COLO668 (cell line): ENCODE results near the gene KIR3DL1.
"Not testable (repeated sequence)": the region's sequence is repeated elsewhere in the genome, so short reads cannot be mapped to it uniquely, and the experiment has no call there.

Experiments
- DNase-seq: peaks from one replicate; lab custom pipeline; 2025; ENCODE audit not compliant: unreplicated experiment; lab: John Stamatoyannopoulos, UW

KIR3DL1 gene

DNA sequence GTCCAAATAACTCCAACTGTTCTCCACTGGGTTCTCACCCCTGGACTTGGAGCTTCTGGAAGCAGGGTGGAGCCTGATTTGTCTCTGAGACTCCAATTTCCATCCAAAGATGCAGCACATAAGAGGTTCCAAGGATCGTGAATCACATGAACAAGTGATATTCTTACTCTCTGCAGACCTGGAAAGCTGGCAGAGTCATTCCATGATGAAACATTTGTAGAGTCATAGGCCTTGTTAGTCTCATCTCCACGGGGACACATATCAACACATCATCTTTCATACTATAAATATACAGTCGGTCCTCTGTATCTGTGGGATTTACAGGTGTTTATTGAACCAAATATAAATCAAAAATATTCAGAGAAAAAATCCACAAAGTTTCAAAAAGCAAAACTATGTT lies 1.7 kb upstream of the KIR3DL1 start:
- DNase-seq: not testable (repeated sequence)

DNA sequence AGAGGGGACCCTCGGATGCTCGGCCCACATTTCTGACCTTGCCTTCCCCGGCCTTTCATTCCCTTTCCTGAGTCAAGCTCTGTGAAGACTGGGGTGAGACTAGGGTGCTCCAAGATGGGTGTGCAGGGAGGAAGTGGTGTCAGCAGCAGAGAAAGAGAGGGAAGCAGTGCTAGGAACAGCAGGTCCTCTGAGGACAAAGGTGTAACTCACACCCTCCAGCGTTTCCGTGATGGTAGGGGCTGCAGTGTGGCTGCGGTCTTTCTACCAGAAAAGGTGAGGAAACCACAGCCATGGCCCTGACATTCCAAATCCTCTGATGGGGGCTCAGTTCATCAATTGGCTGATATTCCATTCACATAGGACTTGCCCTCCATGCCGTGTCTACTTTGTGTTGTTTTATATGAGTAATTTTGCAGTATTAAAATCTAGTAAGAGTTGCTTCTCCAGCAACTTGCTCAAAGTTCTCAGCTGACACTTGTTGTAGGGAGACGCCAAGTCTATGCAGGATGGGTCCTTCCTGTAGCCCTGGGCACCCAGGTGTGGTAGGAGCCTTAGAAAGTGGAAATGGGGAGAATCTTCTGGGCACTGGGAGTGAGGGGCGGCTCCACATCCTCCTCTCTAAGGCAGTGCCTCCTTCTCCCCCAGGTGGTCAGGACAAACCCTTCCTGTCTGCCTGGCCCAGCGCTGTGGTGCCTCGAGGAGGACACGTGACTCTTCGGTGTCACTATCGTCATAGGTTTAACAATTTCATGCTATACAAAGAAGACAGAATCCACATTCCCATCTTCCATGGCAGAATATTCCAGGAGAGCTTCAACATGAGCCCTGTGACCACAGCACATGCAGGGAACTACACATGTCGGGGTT lies 1.6 kb downstream of the KIR3DL1 start:
- DNase-seq: no peak

DNA sequence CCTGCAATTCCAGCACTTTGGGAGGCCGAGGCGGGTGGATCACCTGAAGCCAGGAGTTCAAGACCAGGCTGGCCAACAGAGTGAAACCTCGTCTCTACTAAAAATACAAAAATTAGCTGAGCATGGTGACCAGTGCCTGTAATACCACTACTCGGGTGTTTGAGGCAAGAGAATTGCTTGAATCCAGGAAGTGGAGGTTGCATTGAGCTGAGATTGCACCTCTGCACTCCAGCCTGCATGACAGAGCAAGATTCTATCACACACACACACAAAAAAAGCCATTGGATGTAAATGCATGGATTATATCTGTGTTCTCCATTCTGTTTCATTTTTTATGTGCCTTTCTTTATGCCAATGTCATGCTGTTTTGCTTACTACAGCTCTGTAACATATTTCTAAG lies 8.1 kb downstream of the KIR3DL1 start:
- not testable (repeated sequence) for DNase-seq

DNA sequence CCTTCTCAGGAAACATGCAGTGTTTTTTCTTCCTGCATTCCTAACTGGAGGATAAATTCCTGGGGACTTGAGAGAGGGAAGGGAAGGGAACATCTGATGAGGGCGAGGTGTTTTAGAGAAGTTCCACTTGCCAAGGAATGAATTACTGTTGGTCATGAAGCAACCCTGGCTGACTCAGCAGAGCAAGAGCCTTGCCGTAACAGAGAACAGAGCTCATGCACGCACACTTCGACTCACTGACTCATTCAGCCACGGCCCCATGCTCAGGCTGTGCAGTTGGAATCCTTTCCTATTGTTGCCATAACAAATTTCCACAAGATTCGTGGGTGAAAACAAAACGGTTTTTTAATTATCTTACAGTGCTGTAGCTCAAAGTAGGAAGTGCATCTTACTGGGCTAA lies 9.1 kb downstream of the KIR3DL1 start:
- not testable (repeated sequence) for DNase-seq

DNA sequence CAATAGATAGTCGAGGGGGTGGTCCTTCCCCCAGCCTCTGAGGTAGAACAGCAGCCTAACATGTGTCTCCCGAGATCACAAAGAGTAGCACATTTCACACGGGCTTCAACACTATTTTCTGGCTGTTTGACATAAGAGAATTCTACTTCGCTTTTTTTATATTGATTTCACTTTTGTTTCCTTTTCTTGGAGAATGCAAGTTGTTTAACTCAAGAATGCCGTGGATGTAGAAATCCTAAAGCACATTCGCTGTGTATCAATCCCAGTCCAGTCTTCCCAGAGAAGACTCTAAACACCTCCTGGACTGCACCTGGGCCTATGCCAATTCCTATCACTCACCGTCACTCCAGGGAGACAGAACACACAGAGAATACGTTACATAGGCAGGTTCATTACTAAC lies 11.8 kb downstream of the KIR3DL1 start:
- DNase-seq: not testable (repeated sequence)

DNA sequence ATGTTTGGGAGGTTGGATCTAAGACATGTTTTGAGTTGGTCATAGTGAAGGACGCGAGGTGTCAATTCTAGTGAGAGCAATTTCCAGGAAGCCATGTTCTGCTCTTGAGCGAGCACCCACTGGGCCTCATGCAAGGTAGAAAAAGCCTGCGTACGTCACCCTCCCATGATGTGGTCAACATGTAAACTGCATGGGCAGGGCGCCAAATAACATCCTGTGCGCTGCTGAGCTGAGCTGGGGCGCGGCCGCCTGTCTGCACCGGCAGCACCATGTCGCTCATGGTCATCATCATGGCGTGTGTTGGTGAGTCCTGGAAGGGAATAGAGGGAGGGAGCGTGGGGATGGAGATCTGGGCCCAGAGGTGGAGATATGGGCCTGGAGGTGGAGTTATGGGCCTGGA lies 16.2 kb downstream of the KIR3DL1 start, which contains the start of gene KIR2DS4:
Gene KIR2DS4 (plus strand): TSS at position 181 of the 400 bp plus-strand sequence.
- DNase-seq: not testable (repeated sequence)

DNA sequence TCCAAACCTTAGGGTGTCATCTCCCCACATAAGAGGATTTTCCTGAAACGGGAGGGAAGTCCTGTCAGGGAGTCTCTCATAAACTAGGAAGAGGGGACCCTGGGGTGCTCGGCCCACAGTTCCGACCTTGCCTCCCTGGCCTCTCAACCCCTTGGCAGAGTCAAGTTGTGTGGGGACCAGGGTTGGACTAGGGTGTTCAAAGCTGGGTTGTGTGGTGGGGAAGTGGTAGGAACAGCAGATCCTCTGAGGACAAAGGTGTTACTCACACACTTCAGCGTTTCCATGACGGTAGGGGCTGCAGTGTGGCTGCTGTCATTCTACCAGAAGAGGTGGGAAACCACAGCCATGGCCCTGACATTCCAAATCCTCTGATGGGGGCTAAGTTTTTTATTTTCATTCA lies 18.9 kb downstream of the KIR3DL1 start:
- DNase-seq: not testable (repeated sequence)

DNA sequence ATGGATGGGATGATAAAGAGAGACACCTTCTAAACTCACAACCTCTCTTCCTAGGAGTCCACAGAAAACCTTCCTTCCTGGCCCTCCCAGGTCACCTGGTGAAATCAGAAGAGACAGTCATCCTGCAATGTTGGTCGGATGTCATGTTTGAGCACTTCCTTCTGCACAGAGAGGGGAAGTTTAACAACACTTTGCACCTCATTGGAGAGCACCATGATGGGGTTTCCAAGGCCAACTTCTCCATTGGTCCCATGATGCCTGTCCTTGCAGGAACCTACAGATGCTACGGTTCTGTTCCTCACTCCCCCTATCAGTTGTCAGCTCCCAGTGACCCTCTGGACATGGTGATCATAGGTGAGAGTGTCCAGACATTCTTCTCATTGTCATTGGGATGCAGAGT lies 21.3 kb downstream of the KIR3DL1 start:
- DNase-seq: not testable (repeated sequence)

DNA sequence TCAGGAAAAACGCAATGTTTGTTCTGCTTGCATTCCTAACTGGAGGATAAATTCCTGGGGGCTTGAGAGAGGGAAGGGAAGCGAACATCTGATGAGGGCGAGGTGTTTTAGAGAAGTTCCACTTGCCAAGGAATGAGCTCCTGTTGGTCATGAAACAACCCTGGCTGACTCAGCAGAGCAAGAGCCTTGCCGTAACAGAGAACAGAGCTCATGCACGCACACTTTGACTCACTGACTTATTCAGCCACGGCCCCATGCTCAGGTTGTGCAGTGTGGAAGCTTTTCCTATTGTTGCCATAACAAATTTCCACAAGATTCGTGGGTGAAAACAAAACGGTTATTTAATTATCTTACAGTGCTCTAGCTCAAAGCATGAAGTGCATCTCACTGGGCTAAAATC lies 26.9 kb downstream of the KIR3DL1 start:
- not testable (repeated sequence) for DNase-seq

DNA sequence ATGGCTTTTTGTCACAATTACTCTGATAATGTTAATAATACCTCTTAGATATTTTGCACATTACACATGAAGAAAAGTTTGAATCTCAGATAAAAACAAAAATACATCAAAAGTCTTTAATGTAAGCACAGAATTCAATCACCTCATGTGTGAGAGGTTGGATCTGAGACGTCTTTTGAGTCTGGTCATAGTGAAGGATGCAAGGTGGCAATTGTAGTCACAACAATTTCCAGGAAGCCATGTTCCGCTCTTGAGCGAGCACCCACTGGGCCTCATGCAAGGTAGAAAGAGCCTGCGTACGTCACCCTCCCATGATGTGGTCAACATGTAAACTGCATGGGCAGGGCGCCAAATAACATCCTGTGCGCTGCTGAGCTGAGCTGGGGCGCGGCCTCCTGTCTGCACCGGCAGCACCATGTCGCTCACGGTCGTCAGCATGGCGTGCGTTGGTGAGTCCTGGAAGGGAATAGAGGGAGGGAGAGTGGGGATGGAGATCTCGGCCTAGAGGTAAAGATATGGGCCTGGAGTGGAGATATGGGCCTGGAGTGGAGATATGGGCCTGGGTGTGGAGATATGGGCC lies 33.9 kb downstream of the KIR3DL1 start, which contains the start of gene KIR3DL2:
Gene KIR3DL2 (plus strand): TSS at position 383 of the 580 bp plus-strand sequence. CDS start 33 bp downstream, at position 416.
- DNase-seq: not testable (repeated sequence)

DNA sequence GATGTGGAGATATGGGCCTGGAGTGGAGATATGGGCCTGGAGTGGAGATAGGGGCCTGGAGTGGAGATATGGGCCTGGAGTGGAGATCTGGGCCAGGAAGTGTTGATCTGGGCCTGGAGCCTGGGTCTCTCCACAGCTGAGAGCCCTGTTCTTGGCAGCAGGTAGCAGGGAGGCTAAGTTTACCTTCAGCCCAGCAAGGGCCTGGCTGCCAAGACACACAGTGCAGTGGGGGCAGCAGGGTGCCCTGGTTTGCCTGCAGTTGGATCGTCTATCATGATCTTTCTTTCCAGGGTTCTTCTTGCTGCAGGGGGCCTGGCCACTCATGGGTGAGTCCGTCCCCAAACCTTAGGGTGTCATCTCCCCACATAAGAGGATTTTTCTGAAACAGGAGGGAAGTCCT lies 34.7 kb downstream of the KIR3DL1 start:
- DNase-seq: no peak

DNA sequence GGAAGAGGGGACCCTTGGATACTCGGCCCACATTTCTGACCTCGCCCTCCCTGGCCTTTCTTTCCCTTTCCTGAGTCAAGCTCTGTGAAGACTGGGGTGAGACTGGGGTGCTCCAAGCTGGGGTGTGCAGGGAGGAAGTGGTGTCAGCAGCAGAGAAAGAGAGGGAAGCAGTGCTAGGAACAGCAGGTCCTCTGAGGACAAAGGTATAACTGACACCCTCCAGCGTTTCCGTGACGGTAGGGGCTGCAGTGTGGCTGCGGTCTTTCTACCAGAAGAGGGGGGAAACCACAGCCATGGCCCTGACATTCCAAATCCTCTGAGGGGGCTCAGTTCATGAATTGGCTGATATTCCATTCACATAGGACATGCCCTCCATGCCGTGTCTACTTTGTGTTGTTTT lies 35.1 kb downstream of the KIR3DL1 start:
- no peak for DNase-seq

DNA sequence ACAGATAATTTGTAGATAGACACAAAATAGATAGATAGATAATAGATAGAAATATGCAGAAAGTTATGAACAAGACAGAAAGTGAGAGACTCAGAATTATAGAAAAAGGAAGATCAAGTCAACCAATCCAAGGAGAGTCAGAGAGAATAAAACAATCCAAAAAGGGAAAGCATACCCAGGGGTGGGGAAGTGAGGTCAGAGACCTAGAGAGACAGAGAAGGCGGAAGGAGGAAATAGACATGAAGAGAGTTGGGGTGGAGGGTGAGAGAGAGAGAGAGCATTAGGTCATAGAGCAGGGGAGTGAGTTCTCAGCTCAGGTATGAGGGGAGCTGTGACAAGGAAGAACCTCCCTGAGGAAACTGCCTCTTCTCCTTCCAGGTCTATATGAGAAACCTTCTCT lies 39.0 kb downstream of the KIR3DL1 start:
- DNase-seq: not testable (repeated sequence)

DNA sequence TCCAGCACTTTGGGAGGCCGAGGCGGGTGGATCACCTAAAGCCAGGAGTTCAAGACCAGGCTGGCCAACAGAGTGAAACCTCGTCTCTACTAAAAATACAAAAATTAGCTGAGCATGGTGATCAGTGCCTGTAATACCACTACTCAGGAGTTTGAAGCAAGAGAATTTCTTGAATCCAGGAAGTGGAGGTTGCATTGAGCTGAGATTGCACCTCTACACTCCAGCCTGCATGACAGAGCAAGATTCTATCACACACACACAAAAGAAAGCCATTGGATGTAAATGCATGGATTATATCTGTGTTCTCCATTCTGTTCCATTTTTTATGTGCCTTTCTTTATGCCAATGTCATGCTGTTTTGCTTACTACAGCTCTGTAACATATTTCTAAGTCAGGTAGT lies 42.2 kb downstream of the KIR3DL1 start:
- not testable (repeated sequence) for DNase-seq

DNA sequence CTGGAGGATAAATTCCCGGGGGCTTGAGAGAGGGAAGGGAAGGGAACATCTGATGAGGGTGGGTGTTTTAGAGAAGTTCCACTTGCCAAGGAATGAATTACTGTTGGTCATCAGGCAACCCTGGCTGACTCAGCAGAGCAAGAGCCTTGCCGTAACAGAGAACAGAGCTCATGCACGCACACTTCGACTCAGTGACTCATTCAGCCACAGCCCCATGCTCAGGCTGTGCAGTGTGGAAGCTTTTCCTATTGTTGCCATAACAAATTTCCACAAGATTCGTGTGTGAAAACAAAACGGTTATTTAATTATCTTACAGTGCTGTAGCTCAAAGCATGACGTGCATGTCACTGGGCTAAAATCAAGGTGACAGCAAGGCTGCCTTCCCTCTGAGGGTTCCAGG lies 43.2 kb downstream of the KIR3DL1 start:
- not testable (repeated sequence) for DNase-seq

DNA sequence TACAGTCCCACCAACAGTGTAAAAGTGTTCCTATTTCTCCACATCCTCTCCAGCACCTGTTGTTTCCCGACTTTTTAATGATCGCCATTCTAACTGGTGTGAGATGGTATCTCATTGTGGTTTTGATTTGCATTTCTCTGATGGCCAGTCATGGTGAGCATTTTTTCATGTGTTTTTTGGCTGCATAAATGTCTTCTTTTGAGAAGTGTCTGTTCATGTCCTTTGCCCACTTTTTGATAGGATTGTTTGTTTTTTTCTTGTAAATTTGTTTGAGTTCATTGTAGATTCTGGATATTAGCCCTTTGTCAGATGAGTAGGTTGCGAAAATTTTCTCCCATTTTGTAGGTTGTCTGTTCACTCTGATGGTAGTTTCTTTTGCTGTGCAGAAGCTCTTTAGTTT lies 47.2 kb downstream of the KIR3DL1 start:
- DNase-seq: not testable (repeated sequence)

DNA sequence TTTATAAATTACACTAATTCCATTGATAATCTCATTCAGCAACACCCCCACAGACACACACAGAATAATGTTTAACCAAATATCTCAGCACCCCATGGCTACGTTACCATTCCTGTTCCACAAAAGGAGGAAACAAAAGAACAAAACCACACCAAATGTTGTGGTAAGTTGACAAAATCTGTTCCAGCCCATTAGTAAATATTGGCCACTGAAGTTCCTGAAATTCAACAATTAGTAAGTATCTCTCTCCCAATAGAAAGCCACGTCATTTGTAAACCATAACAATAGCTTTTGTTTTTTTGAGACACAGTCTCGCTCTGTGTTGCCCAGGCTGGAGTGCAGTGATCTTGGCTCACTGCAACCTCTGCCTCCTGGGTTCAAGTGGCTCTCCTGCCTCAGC lies 55.4 kb downstream of the KIR3DL1 start:
- no peak for DNase-seq

DNA sequence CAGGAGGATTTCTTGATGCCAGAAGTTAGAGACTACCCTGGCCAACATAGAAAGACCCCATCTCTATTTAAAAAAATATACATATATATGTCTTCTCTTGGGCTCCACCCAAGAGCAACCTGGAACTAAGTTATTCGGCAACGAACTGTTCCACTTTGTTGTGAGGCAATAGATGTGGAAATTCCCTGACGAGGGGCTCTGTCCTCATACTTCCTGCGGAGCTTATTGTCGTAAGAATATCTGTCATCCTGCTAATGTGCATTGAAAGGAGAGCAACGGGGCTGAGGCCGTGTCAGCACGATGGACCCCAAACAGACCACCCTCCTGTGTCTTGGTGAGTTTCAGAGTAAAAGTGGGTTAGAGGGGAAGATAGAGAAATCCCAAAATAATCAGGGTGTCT lies 57.7 kb downstream of the KIR3DL1 start, which contains the start of gene FCAR:
Gene FCAR (plus strand): TSS at position 246 of the 400 bp plus-strand sequence. CDS start 55 bp downstream, at position 301.
- DNase-seq: no peak

DNA sequence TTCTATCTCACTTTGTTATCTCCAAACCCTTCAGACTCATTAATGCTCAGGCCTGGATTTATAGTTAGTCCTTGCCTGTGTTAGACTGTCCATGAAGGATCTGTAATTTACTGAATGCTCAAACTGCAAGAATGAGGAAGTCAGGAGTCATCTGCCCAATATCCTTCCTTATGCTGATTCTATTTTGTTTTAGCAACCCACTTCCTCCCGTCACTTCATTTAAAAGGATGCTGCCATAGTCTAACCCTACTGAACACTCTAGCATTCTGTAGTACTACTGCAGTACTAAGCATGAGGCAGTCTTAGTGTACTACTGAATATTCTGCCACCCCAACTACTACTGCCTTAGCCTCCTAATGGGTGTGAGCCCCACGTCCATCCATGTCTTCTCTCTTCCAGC lies 59.2 kb downstream of the KIR3DL1 start:
- DNase-seq: no peak

DNA sequence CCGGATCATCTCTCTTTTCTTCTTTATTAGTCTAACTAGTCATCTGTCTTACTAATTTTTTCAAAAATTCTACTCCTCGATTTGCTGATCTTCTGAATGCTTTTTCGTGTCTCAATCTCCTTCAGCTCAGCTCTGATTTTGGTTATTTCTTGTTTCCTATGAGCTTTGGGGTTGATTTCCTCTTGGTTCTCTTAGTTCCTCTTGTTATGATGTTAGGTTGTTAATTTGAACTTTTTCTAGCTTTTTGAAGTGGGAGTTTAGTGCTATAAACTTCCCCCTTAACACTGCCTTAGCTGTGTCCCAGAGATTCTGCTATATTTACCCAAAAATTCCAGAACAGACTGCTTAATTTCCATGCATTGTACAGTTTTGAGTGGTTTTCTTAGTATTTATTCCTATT lies 61.2 kb downstream of the KIR3DL1 start:
- DNase-seq: no peak
